HCT116 (cell line): ENCODE measurements around the gene DERL3. TPM values are rescaled to one million over a fixed set of nuclear protein-coding genes. Genes with fewer than 3 reads are reported as not detected.

Experiments
- ATAC-seq: fragments of 200-7000 bp; cut with Tn5 transposase; 2 replicates; pipeline ENCODE4 v1.9.1; 2020; ENCODE audit warnings: mild to moderate bottlenecking, moderate library complexity
- BruUV-seq: library from RNA; stranded (reverse); fragments of 400-500 nt; replicated peaks from 2 replicates; lab custom pipeline; 2021; lab: Mats Ljungman, UMichigan
- CTCF ChIA-PET: fragments of 300-600 bp; sonication (Branson Sonifier 250); formaldehyde crosslinking; loops from one replicate; lab custom pipeline; 2021; ENCODE audit warnings: antibody characterized with exemption; lab: Charles Lee
- POLR2A ChIA-PET: fragments of 300-600, 350-600 bp; sonication (Branson Sonifier 250); formaldehyde crosslinking; loops from one replicate; lab custom pipeline; 2021; ENCODE audit warnings: antibody characterized with exemption; lab: Charles Lee
- RAD21 ChIA-PET, 2 experiments: fragments of 300-600 bp; sonication (Branson Sonifier 250); formaldehyde crosslinking; loops; one replicate each; lab custom pipeline; 2023; ENCODE audit warnings: low total read pairs in 2 of 2; ENCODE audit not compliant: uncharacterized antibody in 2 of 2, unreplicated experiment in 2 of 2, low non-redundant PET in 1 of 2; lab: Charles Lee
- DNase-seq: peaks from one replicate; pipeline ENCODE4 v3.0.0-alpha.2; 2010; ENCODE audit warnings: low read depth, low spot score
- H2AFZ ChIP-seq: fragments of 200-600 bp; shearing (Covaris generic), sonication (generic); 2 replicates; pipeline ENCODE4 v1.6.1; 2017; ENCODE audit warnings: low read depth, mixed run types, mixed read lengths, antibody characterized with exemption, low read length; ENCODE audit not compliant: poor library complexity, severe bottlenecking
- H3K27ac ChIP-seq: 2 replicates; pipeline ENCODE4 v1.5.1; 2012; ENCODE audit warnings: low read depth, low read length
- H3K27me3 ChIP-seq: fragments of 200-600 bp; sonication (generic); 2 replicates; pipeline ENCODE4 v1.6.1; 2016; ENCODE audit warnings: mixed run types, low read length, mixed read lengths; ENCODE audit not compliant: insufficient read depth
- H3K36me3 ChIP-seq, 2 experiments: fragments of 200-500 bp in 1 of 2; fragments of 200-600 bp in 1 of 2; sonication (Bioruptor generic) in 1 of 2; sonication (generic) in 1 of 2; 2 replicates each; pipeline versions ENCODE4 v1.5.1 to v1.6.1; 2014 to 2016; ENCODE audit warnings: low read length in 2 of 2, inconsistent platforms in 1 of 2, mixed read lengths in 1 of 2, mixed run types in 1 of 2; ENCODE audit not compliant: insufficient read depth in 2 of 2, control insufficient read depth in 1 of 2
- H3K4me1 ChIP-seq, 2 experiments: fragments of 200-600 bp in 1 of 2; sonication (generic) in 1 of 2; 2 replicates each; pipeline versions ENCODE4 v1.5.1 to v1.6.1; 2012 to 2017; ENCODE audit warnings: low read length in 2 of 2, inconsistent platforms in 1 of 2, mild to moderate bottlenecking in 1 of 2, mixed read lengths in 1 of 2, mixed run types in 1 of 2, moderate library complexity in 1 of 2; ENCODE audit not compliant: insufficient read depth in 2 of 2, control insufficient read depth in 1 of 2
- H3K4me2 ChIP-seq: fragments of 200-600 bp; sonication (generic); 2 replicates; pipeline ENCODE4 v1.6.1; 2017; ENCODE audit warnings: mixed run types, low read length, mixed read lengths
- H3K4me3 ChIP-seq, 2 experiments: fragments of 200-600 bp in 1 of 2; sonication (generic) in 1 of 2; replicated peaks in 1 of 2; 2 replicates each; pipeline ENCODE4 v1.5.1; 2011 to 2016; ENCODE audit warnings: low read length in 2 of 2, control low read depth in 1 of 2, low read depth in 1 of 2, mild to moderate bottlenecking in 1 of 2, mixed read lengths in 1 of 2, mixed run types in 1 of 2
- H3K79me2 ChIP-seq: fragments of 200-600 bp; sonication (generic); 2 replicates; pipeline ENCODE4 v1.6.1; 2017; ENCODE audit warnings: mild to moderate bottlenecking, mixed run types, low read length, moderate library complexity, mixed read lengths; ENCODE audit not compliant: insufficient read depth
- H3K9ac ChIP-seq: fragments of 200-600 bp; sonication (generic); 2 replicates; pipeline ENCODE4 v1.6.1; 2016; ENCODE audit warnings: low read length, mixed read lengths
- H3K9me2 ChIP-seq: fragments of 200-600 bp; sonication (generic), shearing (Covaris generic); 2 replicates; pipeline ENCODE4 v1.6.1; 2017; ENCODE audit warnings: mixed run types, mild to moderate bottlenecking, moderate library complexity; ENCODE audit not compliant: insufficient read depth
- H3K9me3 ChIP-seq, 2 experiments: fragments of 200-500 bp in 1 of 2; fragments of 200-600 bp in 1 of 2; sonication (Bioruptor generic) in 1 of 2; sonication (generic) in 1 of 2; 2 replicates each; pipeline ENCODE4 v1.6.1; 2014 to 2017; ENCODE audit warnings: low read length in 2 of 2, mixed read lengths in 2 of 2, inconsistent platforms in 1 of 2, low read depth in 1 of 2, mild to moderate bottlenecking in 1 of 2, mixed run types in 1 of 2, moderate library complexity in 1 of 2; ENCODE audit not compliant: control insufficient read depth in 1 of 2, insufficient read depth in 1 of 2
- H4K20me1 ChIP-seq: fragments of 200-600 bp; sonication (generic), shearing (Covaris generic); 2 replicates; pipeline ENCODE4 v1.6.1; 2017; ENCODE audit warnings: mixed run types, mild to moderate bottlenecking, moderate library complexity; ENCODE audit not compliant: insufficient read depth
- CEBPB ChIP-seq: IDR thresholded peaks from 2 replicates; pipeline ENCODE4 v1.6.1; 2012; ENCODE audit warnings: low read depth
- EZH2 ChIP-seq: fragments of 200-600 bp; sonication (generic); IDR thresholded peaks from 2 replicates; pipeline ENCODE4 v1.6.1; 2017; ENCODE audit warnings: antibody characterized with exemption, mixed run types
- EZH2phosphoT487 ChIP-seq: fragments of 200-600 bp; IDR thresholded peaks from 2 replicates; pipeline ENCODE4 v1.6.1; 2018; ENCODE audit warnings: antibody characterized with exemption, borderline replicate concordance
- JUND ChIP-seq: IDR thresholded peaks from 2 replicates; pipeline ENCODE4 v1.6.1; 2012
- POLR2A ChIP-seq: IDR thresholded peaks from 2 replicates; pipeline ENCODE4 v1.7.0; 2011; ENCODE audit warnings: borderline replicate concordance; ENCODE audit not compliant: insufficient read depth, insufficient read length; ENCODE audit errors: extremely low read depth
- RAD21 ChIP-seq: IDR thresholded peaks from 2 replicates; pipeline ENCODE4 v1.6.1; 2012; ENCODE audit warnings: low read depth, mild to moderate bottlenecking
- ZNF274 ChIP-seq: fragments of 200-500 bp; sonication (Bioruptor generic); IDR thresholded peaks from 2 replicates; pipeline ENCODE4 v1.6.1; 2014; ENCODE audit warnings: mild to moderate bottlenecking, low read depth, low read length, inconsistent platforms
- intact Hi-C: fragments of 100-400 bp; cut with micrococcal nuclease; formaldehyde crosslinking; loops from 2 replicates; pipeline ENCODE4 v1.10.0; 2022
- total RNA-seq: library from RNA; stranded (reverse); gene quantifications from one replicate; pipeline ENCODE4 v1.2.1, GENCODE V29; 2021; ENCODE audit not compliant: unreplicated experiment
- TF ChIP-seq, protein P1 (sequence below): IDR thresholded peaks from 2 replicates; pipeline ENCODE4 v1.6.1; 2012; ENCODE audit warnings: low read depth
- TF ChIP-seq, protein P2 (sequence below), 3 experiments: fragments of 200-600 bp in 1 of 3; sonication (generic) in 1 of 3; IDR thresholded peaks in 2 of 3; conservative IDR thresholded peaks in 1 of 3; 2 replicates each; pipeline ENCODE4 v1.5.1; 2012 to 2017; ENCODE audit warnings: low read depth in 2 of 3, low read length in 2 of 3, antibody characterized with exemption in 1 of 3, borderline replicate concordance in 1 of 3, control low read depth in 1 of 3, mild to moderate bottlenecking in 1 of 3, mixed read lengths in 1 of 3, mixed run types in 1 of 3, moderate library complexity in 1 of 3; ENCODE audit not compliant: insufficient read depth in 1 of 3
- TF ChIP-seq, protein P3 (sequence below): IDR thresholded peaks from 2 replicates; pipeline ENCODE4 v1.6.1; 2012
- TF ChIP-seq, protein P4 (sequence below): IDR thresholded peaks from 2 replicates; pipeline ENCODE4 v1.6.1; 2012

DERL3 gene
- total RNA-seq, 1 experiment from 2014 or later = not detected

DNA sequence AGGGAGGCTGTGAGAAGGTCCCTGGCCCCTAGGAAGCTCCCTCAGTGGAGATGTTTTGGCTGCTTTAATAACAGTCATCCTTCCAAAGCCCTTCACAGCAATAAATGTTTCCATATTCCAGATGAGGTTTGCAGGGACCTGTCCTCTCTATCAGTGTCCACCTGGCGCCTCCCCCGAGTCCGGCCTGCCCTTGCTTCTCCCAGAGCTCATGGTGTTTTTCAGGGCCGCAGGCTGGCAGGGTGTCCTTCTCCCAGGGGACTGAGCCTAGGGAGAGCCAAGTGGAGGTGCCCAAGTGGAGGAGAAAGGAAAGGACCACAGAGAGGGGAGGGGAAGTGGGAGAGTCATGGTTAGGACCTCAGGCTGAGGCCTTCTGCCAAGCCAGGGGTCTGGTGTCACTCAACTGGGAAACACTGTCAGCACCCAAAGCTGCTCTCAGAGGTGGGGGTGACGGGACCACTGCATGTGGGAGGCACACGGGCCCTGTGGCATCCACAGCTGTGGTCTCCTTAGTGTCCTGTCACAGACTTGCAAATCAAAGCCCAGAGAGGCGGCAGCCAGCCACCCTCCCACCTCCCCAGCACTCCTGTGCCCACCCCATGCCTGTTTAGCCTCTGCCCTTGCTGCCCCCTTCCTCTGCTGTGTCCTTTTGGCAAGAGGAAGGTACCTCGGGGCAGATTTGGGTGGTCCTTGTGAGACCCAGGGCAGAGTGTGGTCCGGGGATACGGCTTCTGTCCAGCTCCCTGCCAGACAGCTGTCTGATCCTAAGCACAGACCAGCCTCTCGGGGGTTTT, 6.4 kb downstream of the DERL3 start:
- intact Hi-C loops = no loop called here
- no peak overlapping the region for H2AFZ ChIP-seq
- DNase-seq (no peak), ATAC-seq (no peak)
- H3K36me3 ChIP-seq = peaks cover 5 to 9% of the 10 kb centered on the region in 2 experiments; a peak in 3 of 4 replicates
- H3K9me3 ChIP-seq = no peaks in the 10 kb centered on the region
- no peak overlapping the region for H3K9ac ChIP-seq
- BruUV-seq = no TSS peak
- no peak overlapping the region for H3K4me3 ChIP-seq
- no peak overlapping the region for H3K27ac ChIP-seq
- CTCF ChIA-PET = no interaction called here
- POLR2A ChIA-PET = no interaction called here
- no peak overlapping the region for H3K4me2 ChIP-seq
- H3K4me1 ChIP-seq = no peaks in the 10 kb centered on the region
- no peaks in the 10 kb centered on the region; the same call in 1 of the 2 replicates for H3K79me2 ChIP-seq
- RAD21 ChIA-PET = no interaction called here
- H3K9me2 ChIP-seq = no peaks in the 10 kb centered on the region
- no peak for TF ChIP-seq JUND
- no peak for TF ChIP-seq ZNF274
- TF ChIP-seq EZH2phosphoT487 = no peak
- TF ChIP-seq, protein P1, sequence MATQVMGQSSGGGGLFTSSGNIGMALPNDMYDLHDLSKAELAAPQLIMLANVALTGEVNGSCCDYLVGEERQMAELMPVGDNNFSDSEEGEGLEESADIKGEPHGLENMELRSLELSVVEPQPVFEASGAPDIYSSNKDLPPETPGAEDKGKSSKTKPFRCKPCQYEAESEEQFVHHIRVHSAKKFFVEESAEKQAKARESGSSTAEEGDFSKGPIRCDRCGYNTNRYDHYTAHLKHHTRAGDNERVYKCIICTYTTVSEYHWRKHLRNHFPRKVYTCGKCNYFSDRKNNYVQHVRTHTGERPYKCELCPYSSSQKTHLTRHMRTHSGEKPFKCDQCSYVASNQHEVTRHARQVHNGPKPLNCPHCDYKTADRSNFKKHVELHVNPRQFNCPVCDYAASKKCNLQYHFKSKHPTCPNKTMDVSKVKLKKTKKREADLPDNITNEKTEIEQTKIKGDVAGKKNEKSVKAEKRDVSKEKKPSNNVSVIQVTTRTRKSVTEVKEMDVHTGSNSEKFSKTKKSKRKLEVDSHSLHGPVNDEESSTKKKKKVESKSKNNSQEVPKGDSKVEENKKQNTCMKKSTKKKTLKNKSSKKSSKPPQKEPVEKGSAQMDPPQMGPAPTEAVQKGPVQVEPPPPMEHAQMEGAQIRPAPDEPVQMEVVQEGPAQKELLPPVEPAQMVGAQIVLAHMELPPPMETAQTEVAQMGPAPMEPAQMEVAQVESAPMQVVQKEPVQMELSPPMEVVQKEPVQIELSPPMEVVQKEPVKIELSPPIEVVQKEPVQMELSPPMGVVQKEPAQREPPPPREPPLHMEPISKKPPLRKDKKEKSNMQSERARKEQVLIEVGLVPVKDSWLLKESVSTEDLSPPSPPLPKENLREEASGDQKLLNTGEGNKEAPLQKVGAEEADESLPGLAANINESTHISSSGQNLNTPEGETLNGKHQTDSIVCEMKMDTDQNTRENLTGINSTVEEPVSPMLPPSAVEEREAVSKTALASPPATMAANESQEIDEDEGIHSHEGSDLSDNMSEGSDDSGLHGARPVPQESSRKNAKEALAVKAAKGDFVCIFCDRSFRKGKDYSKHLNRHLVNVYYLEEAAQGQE = no peak
- TF ChIP-seq, protein P2, sequence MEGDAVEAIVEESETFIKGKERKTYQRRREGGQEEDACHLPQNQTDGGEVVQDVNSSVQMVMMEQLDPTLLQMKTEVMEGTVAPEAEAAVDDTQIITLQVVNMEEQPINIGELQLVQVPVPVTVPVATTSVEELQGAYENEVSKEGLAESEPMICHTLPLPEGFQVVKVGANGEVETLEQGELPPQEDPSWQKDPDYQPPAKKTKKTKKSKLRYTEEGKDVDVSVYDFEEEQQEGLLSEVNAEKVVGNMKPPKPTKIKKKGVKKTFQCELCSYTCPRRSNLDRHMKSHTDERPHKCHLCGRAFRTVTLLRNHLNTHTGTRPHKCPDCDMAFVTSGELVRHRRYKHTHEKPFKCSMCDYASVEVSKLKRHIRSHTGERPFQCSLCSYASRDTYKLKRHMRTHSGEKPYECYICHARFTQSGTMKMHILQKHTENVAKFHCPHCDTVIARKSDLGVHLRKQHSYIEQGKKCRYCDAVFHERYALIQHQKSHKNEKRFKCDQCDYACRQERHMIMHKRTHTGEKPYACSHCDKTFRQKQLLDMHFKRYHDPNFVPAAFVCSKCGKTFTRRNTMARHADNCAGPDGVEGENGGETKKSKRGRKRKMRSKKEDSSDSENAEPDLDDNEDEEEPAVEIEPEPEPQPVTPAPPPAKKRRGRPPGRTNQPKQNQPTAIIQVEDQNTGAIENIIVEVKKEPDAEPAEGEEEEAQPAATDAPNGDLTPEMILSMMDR (IDR thresholded peaks at IDR 0.05 in 2 of 3, conservative IDR thresholded peaks at IDR 0.05 in 1 of 3; ENCODE audit: borderline replicate concordance in 1 of 3, insufficient read depth in 1 of 3, low read depth in 2 of 3, low read length in 2 of 3) = no peak
- TF ChIP-seq CEBPB = no peak
- TF ChIP-seq, protein P3, sequence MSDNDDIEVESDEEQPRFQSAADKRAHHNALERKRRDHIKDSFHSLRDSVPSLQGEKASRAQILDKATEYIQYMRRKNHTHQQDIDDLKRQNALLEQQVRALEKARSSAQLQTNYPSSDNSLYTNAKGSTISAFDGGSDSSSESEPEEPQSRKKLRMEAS = no peak
- TF ChIP-seq RAD21 = no peak
- no peak for TF ChIP-seq POLR2A
- TF ChIP-seq, protein P4, sequence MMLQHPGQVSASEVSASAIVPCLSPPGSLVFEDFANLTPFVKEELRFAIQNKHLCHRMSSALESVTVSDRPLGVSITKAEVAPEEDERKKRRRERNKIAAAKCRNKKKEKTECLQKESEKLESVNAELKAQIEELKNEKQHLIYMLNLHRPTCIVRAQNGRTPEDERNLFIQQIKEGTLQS = no peak
- no peak for TF ChIP-seq EZH2
- TF ChIP-seq, all 23 proteins: peak for 0
- H4K20me1 ChIP-seq = no peaks in the 10 kb centered on the region
- H3K27me3 ChIP-seq = no peaks in the 10 kb centered on the region
